IPS-NIHi7 (cell line): Measurements from ENCODE around the gene EIF4EBP3.
"Not testable (repeated sequence)": the region's sequence is repeated elsewhere in the genome, so short reads cannot be mapped to it uniquely, and the experiment has no call there.

Source experiments
- DNase-seq: peaks from one replicate; pipeline ENCODE4 v3.0.0; 2012; ENCODE audit warnings: mixed read lengths; ENCODE audit errors: extremely low spot score

EIF4EBP3 gene

GRCh38 chr5:140576776-140577201 is 29.3 kb downstream of the EIF4EBP3 start:
- no peak for DNase-seq

- DNase-seq = not testable (repeated sequence)
These were observed 31.8 kb downstream of the EIF4EBP3 start for GRCh38 chr5:140579188-140579747.

GRCh38 chr5:140587495-140587894 is 40.0 kb downstream of the EIF4EBP3 start:
- no peak for DNase-seq

- DNase-seq = no peak
These were observed 41.0 kb downstream of the EIF4EBP3 start for GRCh38 chr5:140588311-140589070.

GRCh38 chr5:140590861-140591260 is 43.4 kb downstream of the EIF4EBP3 start:
- no peak for DNase-seq

GRCh38 chr5:140591747-140592372 is 44.4 kb downstream of the EIF4EBP3 start:
- no peak for DNase-seq

GRCh38 chr5:140593070-140593469 is 45.6 kb downstream of the EIF4EBP3 start:
- not testable (repeated sequence) for DNase-seq

GRCh38 chr5:140594169-140594568 is 46.7 kb downstream of the EIF4EBP3 start:
- DNase-seq = no peak

- no peak for DNase-seq
These were observed 48.3 kb downstream of the EIF4EBP3 start for GRCh38 chr5:140595538-140596300.

GRCh38 chr5:140596321-140596741 is 48.9 kb downstream of the EIF4EBP3 start:
- no peak for DNase-seq

GRCh38 chr5:140598836-140599235 is 51.4 kb downstream of the EIF4EBP3 start:
- no peak for DNase-seq
